OCI-LY1 (cell line): ENCODE measurements around the gene MLXIP.

ENCODE experiments used
- H2AFZ ChIP-seq: fragments of 200-600 bp; sonication (generic), shearing (Covaris generic); 2 replicates; pipeline ENCODE4 v1.6.0; 2014; ENCODE audit warnings: antibody characterized with exemption, mild to moderate bottlenecking, low read length
- H3F3A ChIP-seq: fragments of 200-600 bp; sonication (generic), shearing (Covaris generic); 2 replicates; pipeline ENCODE4 v1.6.0; 2014; ENCODE audit warnings: mild to moderate bottlenecking, antibody characterized with exemption, low read length, moderate library complexity; ENCODE audit not compliant: insufficient read depth
- H3K27ac ChIP-seq: fragments of 200-600 bp; sonication (generic); 2 replicates; pipeline ENCODE4 v1.5.1; 2014; ENCODE audit warnings: low read length, mixed run types, mild to moderate bottlenecking, low read depth; ENCODE audit not compliant: poor library complexity, severe bottlenecking
- H3K27me3 ChIP-seq: fragments of 200-600 bp; sonication (generic); 2 replicates; pipeline ENCODE4 v1.6.0; 2014; ENCODE audit warnings: antibody characterized with exemption, mild to moderate bottlenecking, low read length, moderate library complexity; ENCODE audit not compliant: insufficient read depth
- H3K36me3 ChIP-seq: fragments of 200-600 bp; sonication (generic); 2 replicates; pipeline ENCODE4 v1.6.1; 2014; ENCODE audit warnings: mild to moderate bottlenecking, antibody characterized with exemption, low read length, moderate library complexity, mixed read lengths; ENCODE audit not compliant: insufficient read depth
- H3K4me1 ChIP-seq: fragments of 200-600 bp; sonication (generic); 2 replicates; pipeline ENCODE4 v1.5.1; 2014; ENCODE audit warnings: mild to moderate bottlenecking, low read length, moderate library complexity; ENCODE audit not compliant: insufficient read depth, severe bottlenecking
- H3K4me2 ChIP-seq: fragments of 200-600 bp; sonication (generic), shearing (Covaris generic); 2 replicates; pipeline ENCODE4 v1.6.1; 2014; ENCODE audit warnings: low read length
- H3K4me3 ChIP-seq: fragments of 200-600 bp; sonication (generic); 2 replicates; pipeline ENCODE4 v1.5.1; 2014; ENCODE audit warnings: low read length, low read depth, mild to moderate bottlenecking, mixed read lengths; ENCODE audit not compliant: poor library complexity, severe bottlenecking
- H3K79me2 ChIP-seq: fragments of 200-600 bp; shearing (Covaris generic); 2 replicates; pipeline ENCODE4 v1.6.1; 2016; ENCODE audit warnings: mixed run types, low read length, mixed read lengths; ENCODE audit not compliant: insufficient read depth
- H3K9ac ChIP-seq: fragments of 200-600 bp; sonication (generic), shearing (Covaris generic); 2 replicates; pipeline ENCODE4 v1.6.1; 2014; ENCODE audit warnings: mild to moderate bottlenecking, low read length, mixed read lengths
- H3K9me2 ChIP-seq: fragments of 200-600 bp; sonication (generic), shearing (Covaris generic); 2 replicates; pipeline ENCODE4 v1.6.1; 2014; ENCODE audit warnings: low read depth, mild to moderate bottlenecking, low read length, mixed read lengths
- H3K9me3 ChIP-seq: fragments of 200-600 bp; shearing (Covaris generic); 2 replicates; pipeline ENCODE4 v1.6.1; 2014; ENCODE audit warnings: low read length, mixed read lengths
- H4K20me1 ChIP-seq: fragments of 200-600 bp; sonication (generic), shearing (Covaris generic); 2 replicates; pipeline ENCODE4 v1.6.0; 2016; ENCODE audit warnings: mild to moderate bottlenecking, low read length; ENCODE audit not compliant: insufficient read depth
- CTCF ChIP-seq: fragments of 200-600 bp; sonication (generic), shearing (Covaris generic); IDR thresholded peaks from 2 replicates; pipeline ENCODE4 v1.5.1; 2017; ENCODE audit warnings: mild to moderate bottlenecking, antibody characterized with exemption, low read length, moderate library complexity, mixed read lengths
- EZH2 ChIP-seq: fragments of 200-600 bp; sonication (generic), shearing (Covaris generic); IDR thresholded peaks from 2 replicates; pipeline ENCODE4 v1.8.0; 2017; ENCODE audit warnings: borderline replicate concordance, mixed run types, mild to moderate bottlenecking, antibody characterized with exemption, low read length, moderate library complexity, mixed read lengths

The MLXIP gene

GRCh38 chr12:122162976-122163375, 84.4 kb downstream of the MLXIP start:
- Histone ChIP-seq H3K36me3 (no peaks in the 10 kb centered on the region), H3K27me3 (peaks cover 5% of the 10 kb centered on the region; the same call in 1 of the 2 replicates), H3K4me2 (no peak overlapping the region), H3K4me1 (no peaks in the 10 kb centered on the region), H4K20me1 (no peaks in the 10 kb centered on the region), H3K9me2 (no peaks in the 10 kb centered on the region), H3F3A (no peaks in the 10 kb centered on the region), H3K9ac (no peak overlapping the region), H3K4me3 (no peak overlapping the region), H3K27ac (no peak overlapping the region), H2AFZ (no peak overlapping the region), H3K79me2 (no peaks in the 10 kb centered on the region), H3K9me3 (no peaks in the 10 kb centered on the region)
- TF ChIP-seq EZH2: no peak
- TF ChIP-seq CTCF: no peak

DNA sequence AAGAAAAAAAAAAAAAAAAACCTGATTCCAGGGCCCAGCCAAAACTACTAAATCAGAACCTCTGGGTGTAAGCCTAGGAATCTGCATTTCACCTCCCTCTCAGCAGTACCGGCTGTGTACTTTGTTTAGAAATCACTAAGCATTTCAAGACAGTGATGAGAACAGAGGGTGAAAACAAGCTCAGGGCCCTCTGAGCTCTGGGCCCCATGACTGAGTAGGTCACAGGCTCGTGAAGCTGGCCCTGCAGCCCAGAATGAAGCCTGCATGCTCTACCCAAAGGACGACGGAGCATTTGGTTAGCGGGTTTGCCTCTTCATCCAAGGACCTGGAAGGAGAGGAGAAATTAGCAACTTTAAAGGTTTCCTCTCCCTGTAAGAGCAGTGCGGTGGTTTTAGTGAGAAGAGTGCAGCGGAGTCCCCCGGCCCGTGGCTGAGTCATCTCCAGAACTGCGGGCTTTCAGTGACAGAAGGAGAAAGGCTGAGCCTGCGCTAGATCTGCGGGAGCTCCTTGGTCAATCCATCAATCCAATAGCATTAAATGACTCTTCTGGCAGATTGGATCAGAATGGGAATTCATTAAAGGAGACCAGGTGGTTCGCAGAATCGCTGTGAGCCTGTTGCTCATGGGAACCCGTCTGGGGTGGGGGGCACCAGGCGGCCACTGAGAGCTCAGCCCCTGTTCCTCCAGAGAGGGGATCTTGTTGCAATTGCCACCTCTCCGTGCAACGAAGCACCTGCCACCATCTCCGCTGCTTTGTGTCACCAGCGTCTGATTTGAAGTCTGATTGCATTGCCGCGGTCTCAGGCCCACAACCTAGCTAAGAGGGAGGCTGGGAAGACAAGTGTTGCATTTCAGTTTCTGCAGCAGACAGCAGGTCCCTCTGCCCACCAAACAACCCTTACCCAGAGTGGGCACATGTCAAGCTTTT, 88.1 kb downstream of the MLXIP start:
- Histone ChIP-seq H3K4me1 (no peaks in the 10 kb centered on the region), H3K36me3 (no peaks in the 10 kb centered on the region), H4K20me1 (no peaks in the 10 kb centered on the region), H3K9ac (no peak overlapping the region), H3K79me2 (no peaks in the 10 kb centered on the region), H3K9me3 (no peaks in the 10 kb centered on the region), H3K27me3 (peaks cover 9% of the 10 kb centered on the region; the same call in 1 of the 2 replicates), H3K9me2 (no peaks in the 10 kb centered on the region), H2AFZ (no peak overlapping the region), H3K4me3 (no peak overlapping the region), H3K27ac (no peak overlapping the region), H3F3A (no peaks in the 10 kb centered on the region), H3K4me2 (no peak overlapping the region)
- no peak for TF ChIP-seq EZH2
- TF ChIP-seq CTCF: no peak

DNA sequence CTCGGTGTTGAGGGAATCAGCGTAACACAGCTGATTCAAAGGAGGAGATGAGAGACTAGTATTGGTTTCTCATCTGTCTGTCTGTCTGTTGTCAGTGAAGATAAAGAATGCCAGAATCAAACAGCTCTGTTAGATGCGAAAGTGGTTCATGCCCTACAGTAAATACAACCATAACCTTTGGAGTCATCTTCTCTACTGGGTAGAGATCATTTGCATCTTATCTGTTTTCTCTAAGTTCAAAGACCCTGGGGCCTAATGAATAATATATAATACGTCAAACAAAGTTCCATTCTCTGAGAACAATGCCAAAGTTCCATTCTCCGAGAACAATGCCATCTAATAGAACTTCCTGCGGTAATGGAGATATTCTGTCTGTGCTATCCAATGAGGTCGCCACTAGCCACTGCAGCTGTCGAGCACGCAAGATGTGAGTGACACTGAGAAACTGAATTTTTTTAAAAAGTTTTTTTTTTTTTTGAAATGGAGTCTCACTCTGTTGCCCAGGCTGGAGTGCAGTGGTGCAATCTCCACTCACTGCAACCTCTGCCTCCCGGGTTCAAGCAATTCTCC, 88.9 kb downstream of the MLXIP start:
- Histone ChIP-seq H3K4me2 (no peak overlapping the region), H3K9me2 (no peaks in the 10 kb centered on the region), H3K4me1 (no peaks in the 10 kb centered on the region), H3K27ac (no peak overlapping the region), H4K20me1 (no peaks in the 10 kb centered on the region), H3K9ac (no peak overlapping the region), H3F3A (no peaks in the 10 kb centered on the region), H3K79me2 (no peaks in the 10 kb centered on the region), H3K4me3 (no peak overlapping the region), H3K36me3 (no peaks in the 10 kb centered on the region), H3K27me3 (peaks cover 9% of the 10 kb centered on the region; the same call in 1 of the 2 replicates), H3K9me3 (no peaks in the 10 kb centered on the region), H2AFZ (no peak overlapping the region)
- no peak for TF ChIP-seq EZH2
- TF ChIP-seq CTCF: no peak
